GM18507 (cell line): ENCODE measurements around the gene SELENOI.
"Not testable (repeated sequence)": the region's sequence is repeated elsewhere in the genome, so short reads cannot be mapped to it uniquely, and the experiment has no call there.

Experiments
- DNase-seq: peaks from one replicate; pipeline ENCODE4 v3.0.0; 2011; ENCODE audit warnings: low read depth; ENCODE audit not compliant: insufficient read length; ENCODE audit errors: extremely low spot score
- FAIRE-seq: peaks from 2 replicates; lab custom pipeline; 2011; peaks lifted over from hg19 to GRCh38; lab: Jason Lieb, UNC

The SELENOI gene

GRCh38 chr2:26354469-26354868, 8.5 kb downstream of the SELENOI start:
- not testable (repeated sequence) for DNase-seq, FAIRE-seq

GRCh38 chr2:26355038-26355995, 9.4 kb downstream of the SELENOI start:
- DNase-seq (no peak), FAIRE-seq (no peak)

- FAIRE-seq (no peak), DNase-seq (no peak)
Measured at GRCh38 chr2:26356111-26356510, 10.2 kb downstream of the SELENOI start.

- FAIRE-seq = no peak
- no peak for DNase-seq
Measured at GRCh38 chr2:26356771-26357170, 10.8 kb downstream of the SELENOI start.

GRCh38 chr2:26359886-26360473, 14.0 kb downstream of the SELENOI start:
- no peak for FAIRE-seq
- DNase-seq = no peak

GRCh38 chr2:26363323-26363722, 17.4 kb downstream of the SELENOI start:
- no peak for FAIRE-seq

GRCh38 chr2:26363958-26364357, 18.0 kb downstream of the SELENOI start:
- FAIRE-seq = no peak

More at GRCh38 chr2:26363323-26363722, 17.4 kb downstream of the SELENOI start:
- no peak for DNase-seq

GRCh38 chr2:26364669-26365068, 18.7 kb downstream of the SELENOI start:
- FAIRE-seq = no peak
- no peak for DNase-seq

More at GRCh38 chr2:26363958-26364357, 18.0 kb downstream of the SELENOI start:
- DNase-seq = no peak

GRCh38 chr2:26366957-26367356, 21.0 kb downstream of the SELENOI start:
- FAIRE-seq (no peak), DNase-seq (no peak)

- not testable (repeated sequence) for DNase-seq, FAIRE-seq
Measured at GRCh38 chr2:26369664-26370063, 23.7 kb downstream of the SELENOI start.

- FAIRE-seq, DNase-seq: not testable (repeated sequence)
Measured at GRCh38 chr2:26370909-26371308, 25.0 kb downstream of the SELENOI start.

- DNase-seq = no peak
- FAIRE-seq = peak; percentile 26
Measured at GRCh38 chr2:26376799-26377198, 30.9 kb downstream of the SELENOI start.

- FAIRE-seq = no peak
- DNase-seq = no peak
Measured at GRCh38 chr2:26380281-26380680, 34.3 kb downstream of the SELENOI start.

GRCh38 chr2:26382564-26382963, 36.6 kb downstream of the SELENOI start:
- DNase-seq (no peak), FAIRE-seq (no peak)

GRCh38 chr2:26384183-26384582, 38.2 kb downstream of the SELENOI start:
- DNase-seq = no peak
- FAIRE-seq = no peak

- no peak for FAIRE-seq
- no peak for DNase-seq
Measured at GRCh38 chr2:26384597-26384996, 38.7 kb downstream of the SELENOI start.

GRCh38 chr2:26387189-26387588, 41.2 kb downstream of the SELENOI start:
- FAIRE-seq (no peak), DNase-seq (no peak)

GRCh38 chr2:26394694-26395093, 48.8 kb downstream of the SELENOI start:
- no peak for FAIRE-seq

GRCh38 chr2:26395394-26395793, 49.5 kb downstream of the SELENOI start:
- DNase-seq (no peak), FAIRE-seq (no peak)

More at GRCh38 chr2:26394694-26395093, 48.8 kb downstream of the SELENOI start:
- DNase-seq = no peak

- DNase-seq (no peak), FAIRE-seq (no peak)
Measured at GRCh38 chr2:26396734-26397298, 50.9 kb downstream of the SELENOI start.
